Kidney epithelial cell (primary cell): ENCODE data around the gene NPAS2. TPM values are rescaled to one million over a fixed set of nuclear protein-coding genes. Genes with fewer than 3 reads are reported as not detected.

Source experiments
- DNase-seq: peaks from one replicate; pipeline ENCODE4 v3.0.0-alpha.2; 2010; ENCODE audit warnings: low read depth
- H3K27me3 ChIP-seq: 2 replicates; pipeline ENCODE4 v1.6.0; 2011; ENCODE audit warnings: low read length; ENCODE audit not compliant: control insufficient read depth, insufficient read depth
- H3K36me3 ChIP-seq: 2 replicates; pipeline ENCODE4 v1.5.1; 2011; ENCODE audit warnings: low read length; ENCODE audit not compliant: control insufficient read depth, insufficient read depth
- H3K4me3 ChIP-seq: 2 replicates; pipeline ENCODE4 v1.5.1; 2011; ENCODE audit warnings: low read depth, mild to moderate bottlenecking, control low read depth, low read length
- CTCF ChIP-seq: IDR thresholded peaks from 2 replicates; pipeline ENCODE4 v1.5.1; 2011; ENCODE audit warnings: mild to moderate bottlenecking, moderate library complexity, low read length, control low read depth, inconsistent platforms; ENCODE audit not compliant: insufficient read depth, poor library complexity, severe bottlenecking
- total RNA-seq: library from RNA; depleted of rRNA; stranded (reverse); fragments of >200 nt; gene quantifications from 2 replicates; pipeline ENCODE4 v1.2.3, GENCODE V29; 2015

Gene NPAS2
- total RNA-seq, 1 donor from 2014 or later: 11.2 TPM

- Histone ChIP-seq H3K4me3 (no peak overlapping the region), H3K27me3 (no peaks in the 10 kb centered on the region), H3K36me3 (no peaks in the 10 kb centered on the region)
- no peak for TF ChIP-seq CTCF
- no peak for DNase-seq
Measured at GRCh38 chr2:100800915-100801314, 19.0 kb upstream of the NPAS2 start.

- Histone ChIP-seq H3K4me3 (no peak overlapping the region), H3K27me3 (no peaks in the 10 kb centered on the region), H3K36me3 (no peaks in the 10 kb centered on the region)
- DNase-seq: peak; percentile 23
- no peak for TF ChIP-seq CTCF
Measured at GRCh38 chr2:100801402-100801801, 18.5 kb upstream of the NPAS2 start.

- no peak for TF ChIP-seq CTCF
- no peaks in the 10 kb centered on the region for H3K36me3 ChIP-seq
- H3K27me3 ChIP-seq: no peaks in the 10 kb centered on the region
- no peak overlapping the region for H3K4me3 ChIP-seq
- no peak for DNase-seq
Measured at GRCh38 chr2:100802066-100802465, 17.9 kb upstream of the NPAS2 start.

- Histone ChIP-seq H3K4me3 (no peak overlapping the region), H3K36me3 (no peaks in the 10 kb centered on the region), H3K27me3 (no peaks in the 10 kb centered on the region)
- DNase-seq: no peak
- no peak for TF ChIP-seq CTCF
Measured at GRCh38 chr2:100803334-100803733, 16.6 kb upstream of the NPAS2 start.

GRCh38 chr2:100806550-100806949 is 13.4 kb upstream of the NPAS2 start:
- no peak overlapping the region for H3K4me3 ChIP-seq
- TF ChIP-seq CTCF: no peak
- no peak for DNase-seq
- no peaks in the 10 kb centered on the region for H3K27me3 ChIP-seq
- no peaks in the 10 kb centered on the region for H3K36me3 ChIP-seq

- DNase-seq: no peak
- Histone ChIP-seq H3K27me3 (no peaks in the 10 kb centered on the region), H3K36me3 (no peaks in the 10 kb centered on the region), H3K4me3 (no peak overlapping the region)
- TF ChIP-seq CTCF: no peak
Measured at GRCh38 chr2:100807707-100808106, 12.2 kb upstream of the NPAS2 start.
